NCI-H748 treated with DMSO at 0.1 percent for 48 hours (cell line): Measurements from ENCODE around the gene RAPGEF4.

Experiments
- DNase-seq: peaks from one replicate; lab custom pipeline; 2025; lab: John Stamatoyannopoulos, UW

RAPGEF4 gene

DNA sequence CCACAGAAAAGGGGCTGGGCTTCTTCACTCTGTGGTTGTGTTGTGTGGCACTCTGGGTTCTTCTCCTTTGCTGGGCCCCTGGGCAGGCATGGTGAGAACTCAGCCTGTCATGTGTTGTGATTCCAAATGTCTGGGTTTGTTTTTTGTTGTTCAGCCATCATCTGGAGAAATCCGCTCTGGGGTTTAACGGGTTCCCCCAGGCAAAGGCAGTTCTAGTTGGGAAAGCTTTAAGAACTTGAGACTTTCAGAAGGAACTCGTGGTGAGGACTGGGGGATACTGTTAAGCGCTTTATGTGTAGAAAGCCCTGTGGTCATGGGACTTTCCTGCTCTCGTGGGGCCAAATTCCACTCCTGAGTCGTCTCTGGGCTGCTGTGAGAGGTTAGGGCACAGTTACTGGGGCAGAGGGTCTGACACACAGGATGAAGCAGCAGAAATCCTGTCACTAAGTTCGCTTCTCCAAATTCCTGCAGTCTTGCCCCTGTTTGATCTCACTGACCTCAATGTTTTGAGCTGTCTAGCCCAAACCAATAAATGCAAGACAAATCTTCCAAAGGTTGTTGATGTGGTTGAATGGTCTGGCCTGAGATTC lies 87.7 kb downstream of the RAPGEF4 start:
- no peak for DNase-seq

DNA sequence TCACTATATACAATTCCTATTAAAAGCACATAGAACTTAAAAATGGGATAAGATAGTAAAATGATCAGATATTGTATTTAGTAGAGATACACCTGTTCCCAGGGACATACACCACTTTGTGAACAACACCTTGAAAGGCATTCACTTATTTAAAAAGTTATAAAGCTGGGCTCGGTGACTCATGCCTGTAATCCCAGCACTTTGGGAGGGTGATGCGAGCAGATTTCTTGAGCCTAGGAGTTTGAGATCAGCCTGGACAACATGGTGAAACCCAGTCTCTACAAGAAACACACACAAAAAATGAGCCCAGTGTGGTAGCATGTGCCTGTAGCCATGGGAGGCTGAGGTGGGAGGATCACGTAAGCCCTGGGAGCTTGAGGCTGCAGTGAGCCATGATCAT lies 90.9 kb downstream of the RAPGEF4 start:
- DNase-seq, result no peak

DNA sequence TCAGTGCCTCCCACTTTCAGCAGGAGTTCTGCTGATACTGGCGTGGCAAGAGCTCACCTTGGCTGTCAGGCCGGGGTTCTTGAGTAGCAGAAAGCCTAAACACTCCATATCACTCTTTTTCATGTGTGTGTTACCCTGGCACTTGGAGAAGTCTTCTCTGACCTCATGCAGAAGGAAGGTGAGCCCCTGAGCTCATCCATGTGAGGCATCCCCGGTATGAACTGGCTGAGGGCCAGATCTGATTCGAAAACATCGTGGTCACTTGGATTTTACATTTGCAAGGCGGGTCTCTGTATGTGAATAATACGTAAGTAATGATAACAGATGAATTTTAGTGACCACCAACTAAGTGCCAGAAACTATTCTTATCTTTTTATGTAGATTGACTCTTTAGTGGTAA lies 93.6 kb downstream of the RAPGEF4 start:
- no peak for DNase-seq

DNA sequence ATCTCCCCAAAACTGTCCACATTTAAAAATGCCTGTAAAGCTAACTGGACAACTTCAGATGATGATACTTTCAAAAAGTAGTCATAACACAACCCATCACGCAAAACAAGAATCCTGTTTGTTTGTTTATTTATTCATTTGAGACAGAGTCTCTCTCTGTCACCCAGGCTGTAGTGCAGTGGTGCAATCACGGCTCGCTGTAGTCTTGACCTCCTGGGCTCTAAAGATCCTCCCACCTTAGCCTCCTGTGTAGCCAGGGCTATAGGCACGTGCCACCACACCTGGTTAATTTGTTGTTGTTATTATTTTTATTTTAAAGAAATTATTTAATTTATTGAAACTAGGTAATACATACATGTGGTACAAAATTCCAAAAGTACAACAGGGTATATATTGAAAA lies 94.8 kb downstream of the RAPGEF4 start:
- no peak for DNase-seq

DNA sequence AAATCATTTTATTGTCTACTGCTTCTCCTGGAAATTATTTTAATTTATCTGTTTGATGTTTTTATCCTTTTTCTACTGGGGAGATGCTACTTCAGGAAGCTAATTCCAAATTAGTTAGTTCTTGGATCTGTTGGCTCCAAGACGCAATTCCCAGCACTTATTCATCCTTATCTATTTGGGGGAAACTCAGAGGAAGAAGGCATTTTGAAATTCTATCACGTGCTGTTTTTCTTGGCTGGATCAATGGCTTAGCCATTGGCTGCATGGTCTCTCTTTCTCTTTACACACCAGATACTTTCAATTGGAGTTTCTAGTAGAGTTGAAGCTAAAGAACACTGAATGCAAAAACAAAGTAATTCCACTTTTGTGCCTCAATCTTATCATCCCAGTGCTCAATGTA lies 98.3 kb downstream of the RAPGEF4 start:
- no peak for DNase-seq

DNA sequence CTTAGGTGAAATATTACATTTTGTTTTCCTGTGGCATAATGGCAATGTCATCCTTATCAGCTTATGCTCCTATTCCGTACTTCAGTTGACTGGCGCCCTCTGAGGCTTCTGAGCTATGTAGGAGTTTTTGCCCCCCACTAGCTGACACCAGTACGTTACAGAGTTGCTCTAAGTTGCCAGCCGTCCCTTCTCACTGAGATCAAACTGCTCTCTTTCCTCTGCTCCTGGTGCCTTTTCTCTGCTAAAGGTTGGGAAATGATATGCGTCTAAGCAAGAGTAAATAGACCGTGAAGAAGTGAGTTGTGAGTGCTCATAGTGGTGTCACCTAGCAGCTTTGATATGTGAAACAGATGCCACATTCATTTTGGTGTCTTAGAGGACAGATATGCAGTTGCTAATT lies 99.2 kb downstream of the RAPGEF4 start:
- DNase-seq, result no peak

DNA sequence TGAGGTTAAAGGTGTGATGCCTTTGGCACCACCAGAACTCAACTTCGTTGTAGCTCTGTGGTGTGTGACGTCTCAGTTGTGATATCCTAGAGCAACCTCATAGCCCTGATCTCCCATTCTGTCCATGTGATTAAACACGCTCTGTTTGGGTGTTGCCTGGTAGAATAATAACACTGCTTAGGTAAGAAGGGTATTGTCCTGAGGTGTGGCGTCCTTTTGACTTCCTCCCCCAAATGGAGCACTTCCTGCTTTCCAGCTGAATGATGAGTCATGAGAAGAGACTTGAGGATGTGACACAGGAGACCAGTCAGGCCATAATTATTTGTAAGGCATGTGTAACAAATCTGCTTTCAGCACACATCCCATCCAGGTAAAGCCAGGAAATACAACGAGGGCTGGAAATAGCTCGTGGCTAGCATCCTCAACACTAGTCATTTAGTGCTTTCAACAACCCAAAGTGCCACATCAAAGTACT lies 100.7 kb downstream of the RAPGEF4 start:
- DNase-seq, result peak; percentile 56

DNA sequence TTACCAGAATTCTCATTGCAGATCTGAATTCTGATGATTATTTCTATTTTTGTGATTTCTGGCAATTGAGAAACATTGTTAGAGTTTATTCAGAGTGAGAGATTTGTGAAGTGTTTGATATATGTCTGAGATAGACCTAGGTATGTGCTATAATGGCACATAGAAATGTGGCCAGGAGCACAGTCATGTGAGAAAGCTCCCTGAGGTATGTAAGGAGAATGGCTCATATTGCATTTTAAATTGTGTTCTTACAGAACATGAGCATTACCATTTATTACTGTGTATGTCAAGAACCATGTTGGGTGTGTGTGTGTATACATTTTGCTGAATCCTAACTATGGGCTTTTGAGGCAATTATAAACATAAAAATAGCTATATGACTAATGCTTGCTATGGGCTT lies 101.2 kb downstream of the RAPGEF4 start:
- DNase-seq, result no peak

DNA sequence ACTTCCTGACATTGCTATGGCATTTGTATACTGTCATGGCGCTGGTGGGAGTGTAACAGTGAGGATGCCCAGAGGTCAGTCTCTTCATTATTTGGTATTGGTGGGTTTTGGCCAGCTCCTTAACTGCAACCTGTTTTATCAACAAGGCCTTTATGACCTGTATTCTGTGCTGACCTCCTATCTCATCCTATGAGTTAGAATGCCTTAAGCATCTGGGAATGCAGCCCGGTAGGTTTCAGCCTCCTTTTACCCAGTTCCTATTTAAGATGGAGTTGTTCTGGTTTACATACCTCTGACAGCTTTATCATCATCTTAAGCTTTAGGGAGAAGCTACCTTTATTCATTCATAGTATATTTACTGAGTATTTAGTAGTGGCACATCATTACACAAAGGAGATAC lies 103.8 kb downstream of the RAPGEF4 start:
- no peak for DNase-seq

DNA sequence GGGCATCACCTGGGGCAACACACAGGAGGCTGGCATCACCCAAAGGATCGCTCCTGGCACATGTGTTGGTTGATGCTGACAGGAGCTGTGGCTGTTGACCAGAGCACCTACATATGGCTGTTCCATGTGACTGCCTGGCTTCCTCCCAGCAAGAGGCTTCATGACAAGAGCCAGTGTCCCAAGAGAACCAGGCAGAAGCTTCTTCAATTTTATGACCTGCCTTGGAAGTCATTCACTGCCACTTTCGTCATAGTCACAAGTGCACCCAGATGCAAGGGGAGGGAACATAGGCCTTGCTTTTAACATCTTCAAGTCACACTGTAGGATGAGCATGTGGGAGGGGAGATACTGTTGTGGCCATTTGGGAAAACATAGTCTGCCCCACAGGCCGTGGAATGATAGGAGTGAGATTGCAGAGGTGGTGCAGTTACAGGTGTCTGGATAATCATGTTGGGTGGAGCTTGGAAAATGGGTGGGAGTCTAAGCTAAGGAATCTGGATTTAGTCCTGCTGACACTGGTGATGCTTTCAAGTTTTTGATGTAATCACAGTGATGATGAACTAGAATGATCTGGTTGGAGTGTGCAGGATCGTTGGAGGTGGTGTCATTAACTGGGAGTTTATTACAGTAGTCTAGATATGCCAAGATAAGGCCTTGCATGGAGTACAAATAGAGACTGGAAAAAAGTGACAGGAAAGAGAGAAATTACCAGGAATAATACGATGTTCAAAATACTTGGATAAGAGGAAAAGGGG lies 107.0 kb downstream of the RAPGEF4 start:
- no peak for DNase-seq

DNA sequence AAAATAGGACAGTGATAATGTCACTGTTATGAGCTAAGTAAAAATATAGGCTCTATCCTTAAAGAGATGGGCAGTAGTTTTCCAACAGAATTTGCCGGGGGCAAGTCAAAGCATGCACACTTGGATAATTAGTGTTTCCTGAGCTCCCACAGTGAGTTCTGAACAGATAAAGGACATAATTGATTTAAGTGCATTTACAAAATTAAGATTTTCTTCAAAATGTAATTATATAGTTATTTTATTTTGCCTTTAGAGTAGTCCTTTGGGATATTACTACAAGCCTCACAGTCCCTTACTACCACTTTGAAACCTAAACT lies 107.6 kb downstream of the RAPGEF4 start:
- no peak for DNase-seq

DNA sequence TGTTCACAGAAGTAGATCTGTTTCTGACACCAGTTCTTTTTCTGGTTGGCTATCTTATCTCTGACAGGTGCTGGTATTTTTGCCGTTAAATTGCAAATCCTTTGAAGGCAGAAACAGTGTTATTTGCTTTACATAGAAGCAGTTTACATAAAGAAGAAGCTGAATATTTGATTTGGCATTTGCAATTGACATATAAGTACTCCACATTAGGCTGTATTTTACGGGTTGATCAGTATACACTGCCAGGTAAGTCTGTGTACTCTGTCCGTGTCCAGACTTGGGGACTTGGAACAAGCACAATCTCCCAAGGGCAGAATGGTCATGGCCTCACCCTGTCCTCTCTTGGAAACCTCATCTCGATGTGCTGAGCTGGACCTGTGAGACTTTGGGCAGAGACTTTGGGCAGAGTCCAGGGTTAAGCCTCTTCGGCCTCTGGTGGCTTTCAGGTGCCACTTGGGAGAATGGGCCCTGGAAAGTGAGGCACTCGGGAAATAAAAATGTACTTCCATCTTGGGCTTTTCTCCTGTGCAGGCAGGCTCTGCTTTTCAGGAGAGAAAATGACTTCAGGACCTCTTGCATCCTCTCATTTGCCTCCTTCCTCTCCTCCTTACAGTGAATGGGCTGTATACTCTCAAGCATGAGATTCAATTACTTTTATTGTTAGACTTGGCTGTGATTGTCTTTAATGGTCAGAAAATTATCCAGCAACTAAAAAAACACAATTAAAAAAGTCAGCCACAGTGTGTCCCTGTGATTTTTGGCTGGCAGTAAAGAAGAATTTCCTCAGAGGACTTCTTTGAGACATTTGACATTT lies 108.5 kb downstream of the RAPGEF4 start:
- no peak for DNase-seq

DNA sequence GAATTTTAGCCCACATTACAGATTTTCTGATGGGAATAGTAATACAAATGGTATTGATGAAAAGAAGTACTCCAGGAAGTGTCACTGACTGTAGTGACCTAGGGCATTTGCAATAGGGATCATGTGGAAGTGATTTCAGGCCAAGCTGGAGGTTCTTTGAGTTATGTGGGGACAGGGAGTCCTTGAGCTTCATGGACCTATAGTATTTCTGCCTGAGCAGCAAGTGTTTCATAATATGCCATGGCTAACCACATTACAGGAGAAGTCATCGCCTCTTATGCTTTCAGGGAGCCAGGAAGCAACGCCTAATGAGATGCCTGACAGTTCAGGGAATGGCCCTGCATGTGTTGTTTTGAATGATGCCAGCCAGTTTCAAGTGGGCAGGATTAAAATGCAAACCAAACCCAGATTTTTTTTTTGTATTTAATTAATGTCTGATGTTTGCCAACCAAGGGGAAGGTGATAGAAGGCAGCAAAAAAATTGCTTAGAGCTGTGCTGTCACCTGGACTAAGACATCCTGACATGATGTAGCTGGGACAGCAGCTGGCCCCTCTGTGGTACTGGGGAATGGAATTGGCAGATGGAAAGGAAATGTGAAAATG lies 109.5 kb downstream of the RAPGEF4 start:
- DNase-seq, result no peak

DNA sequence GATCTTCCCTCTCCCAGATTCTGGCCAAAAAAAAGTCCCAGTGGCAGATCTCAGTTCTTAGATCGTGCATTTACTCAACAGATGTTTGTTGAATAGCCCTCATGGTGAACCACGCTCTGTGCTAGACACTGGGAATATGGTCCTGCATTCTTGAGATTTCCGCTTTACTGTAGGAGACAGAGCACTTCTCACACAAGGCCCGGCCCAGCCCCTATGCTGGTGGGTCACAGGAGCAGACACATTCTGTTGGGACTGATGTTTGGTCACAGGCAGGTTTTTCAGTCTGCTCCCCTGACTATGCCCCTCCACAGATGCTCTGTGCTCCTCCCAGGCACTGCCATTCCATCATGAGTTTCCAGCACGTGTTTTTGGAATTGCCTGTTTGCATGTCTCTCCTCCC lies 110.9 kb downstream of the RAPGEF4 start:
- no peak for DNase-seq

DNA sequence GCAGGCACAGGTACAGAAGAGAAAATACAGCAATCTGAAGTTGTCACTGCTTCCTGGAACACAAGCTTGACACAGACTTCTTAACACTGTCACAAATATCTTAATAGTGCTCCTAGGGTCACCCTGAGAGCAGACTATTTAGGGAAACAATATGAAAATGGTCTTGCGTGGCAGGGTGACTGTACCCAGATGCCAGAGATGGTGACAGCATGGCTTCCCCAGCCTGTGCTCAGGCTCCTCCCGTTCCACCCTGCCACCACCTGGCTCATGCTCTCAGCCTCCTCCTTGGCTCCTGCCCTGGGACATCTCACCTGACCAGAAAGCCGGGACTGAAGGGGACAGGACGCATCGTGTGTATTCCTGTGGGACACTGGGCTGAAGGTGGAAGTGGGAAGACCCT lies 111.5 kb downstream of the RAPGEF4 start:
- DNase-seq, result no peak

DNA sequence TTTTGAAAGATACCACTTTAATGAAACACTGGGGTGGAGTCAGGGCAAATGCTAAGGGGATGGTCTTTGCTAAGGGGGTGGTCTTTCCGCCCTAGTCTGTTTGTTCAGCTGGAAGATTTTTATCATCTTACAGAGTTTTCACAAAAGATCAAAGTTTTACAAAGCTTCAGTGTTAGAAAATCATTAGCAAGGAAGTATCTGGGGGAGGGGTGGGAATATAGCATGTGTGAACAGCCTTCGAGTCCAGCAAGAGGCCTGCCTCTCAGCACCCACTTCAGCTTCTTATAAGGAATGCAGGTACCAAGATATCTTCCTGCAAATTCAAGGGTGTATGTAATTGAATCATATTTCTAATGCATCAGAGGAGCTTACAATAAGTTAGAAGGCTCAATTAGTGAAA lies 112.9 kb downstream of the RAPGEF4 start:
- no peak for DNase-seq

DNA sequence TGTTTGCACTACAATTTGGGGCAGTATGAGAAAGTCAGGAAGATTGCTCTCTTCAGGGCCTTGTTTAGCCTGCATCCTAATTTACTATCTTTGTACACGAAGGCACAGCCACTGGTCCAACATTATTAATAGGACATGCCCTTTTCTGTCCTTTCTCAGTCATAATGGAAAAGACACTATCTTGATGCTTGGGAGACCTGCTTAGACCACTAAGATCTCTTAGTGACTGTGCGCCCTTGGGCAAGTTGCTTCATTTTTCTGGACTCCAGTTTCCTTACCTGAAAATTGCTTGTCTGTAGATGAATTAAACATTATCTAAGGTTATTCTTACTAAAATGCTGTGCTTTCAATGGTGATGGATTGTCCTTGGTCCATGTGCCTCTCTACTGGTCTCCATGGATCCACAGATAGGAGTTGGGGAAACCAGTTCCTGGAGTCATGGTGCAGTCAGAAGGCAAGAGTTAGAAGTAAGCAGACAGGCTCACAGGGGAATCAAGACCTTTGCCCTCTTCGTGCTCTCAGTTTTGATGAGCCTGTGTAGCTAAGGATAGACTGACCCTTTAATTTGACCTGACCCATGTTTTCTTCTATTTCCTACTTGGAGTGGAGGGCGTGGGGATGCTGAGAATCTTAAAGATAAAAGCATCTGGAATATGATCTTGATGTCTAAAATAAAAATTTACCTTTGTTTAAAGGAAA lies 114.0 kb downstream of the RAPGEF4 start:
- DNase-seq, result no peak

DNA sequence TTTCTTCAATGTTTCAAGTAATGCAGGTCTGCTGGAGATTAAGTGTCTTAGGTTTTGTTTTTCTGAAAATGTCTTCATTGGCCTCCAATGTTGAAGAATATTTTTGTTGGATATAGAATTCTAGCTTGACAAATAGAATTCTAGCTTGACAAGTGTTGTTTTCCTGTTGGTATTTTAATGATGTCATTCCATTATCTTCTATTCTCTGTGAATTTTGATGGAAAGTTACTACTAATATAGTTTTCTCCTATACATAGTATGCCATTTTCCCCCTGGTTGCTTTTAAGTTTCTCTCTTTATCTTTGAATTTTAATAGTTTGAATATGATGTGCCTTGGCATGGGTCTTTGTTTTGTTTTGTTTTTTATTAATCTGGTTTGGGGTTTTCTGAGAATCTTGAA lies 119.9 kb downstream of the RAPGEF4 start:
- DNase-seq, result no peak

DNA sequence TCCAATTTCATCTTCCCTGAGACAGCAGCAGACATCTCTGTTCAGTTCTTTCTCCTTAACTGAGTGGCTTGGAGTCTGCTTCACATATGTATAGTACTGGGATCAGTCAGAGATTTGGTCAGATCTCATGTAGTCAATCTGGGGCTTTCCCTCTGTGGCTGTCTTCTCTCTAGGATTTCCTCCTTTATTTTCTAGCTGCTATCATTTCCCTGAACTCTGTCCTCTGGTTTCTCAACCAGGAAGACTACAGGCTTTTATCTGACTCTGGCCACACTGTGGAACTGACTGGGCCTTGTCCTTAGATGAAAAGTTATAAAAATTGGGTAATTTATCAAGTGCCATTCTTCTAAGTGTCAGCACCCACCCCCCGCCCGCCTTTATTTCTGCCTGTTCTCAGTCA lies 121.0 kb downstream of the RAPGEF4 start:
- DNase-seq, result no peak

DNA sequence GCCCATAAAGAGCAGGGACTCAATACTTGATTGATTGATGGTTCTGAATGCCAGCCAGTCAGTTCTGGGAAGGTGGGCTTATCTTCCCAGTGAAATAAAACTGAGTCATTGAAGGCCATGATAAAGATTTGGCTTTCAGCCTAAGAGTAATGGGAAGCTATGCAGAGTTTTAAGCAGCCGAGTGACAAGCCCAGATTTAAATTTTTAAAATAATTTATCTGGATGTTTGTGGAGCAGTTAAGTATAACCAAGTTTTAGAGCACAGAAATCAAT lies 122.8 kb downstream of the RAPGEF4 start:
- DNase-seq, result no peak

DNA sequence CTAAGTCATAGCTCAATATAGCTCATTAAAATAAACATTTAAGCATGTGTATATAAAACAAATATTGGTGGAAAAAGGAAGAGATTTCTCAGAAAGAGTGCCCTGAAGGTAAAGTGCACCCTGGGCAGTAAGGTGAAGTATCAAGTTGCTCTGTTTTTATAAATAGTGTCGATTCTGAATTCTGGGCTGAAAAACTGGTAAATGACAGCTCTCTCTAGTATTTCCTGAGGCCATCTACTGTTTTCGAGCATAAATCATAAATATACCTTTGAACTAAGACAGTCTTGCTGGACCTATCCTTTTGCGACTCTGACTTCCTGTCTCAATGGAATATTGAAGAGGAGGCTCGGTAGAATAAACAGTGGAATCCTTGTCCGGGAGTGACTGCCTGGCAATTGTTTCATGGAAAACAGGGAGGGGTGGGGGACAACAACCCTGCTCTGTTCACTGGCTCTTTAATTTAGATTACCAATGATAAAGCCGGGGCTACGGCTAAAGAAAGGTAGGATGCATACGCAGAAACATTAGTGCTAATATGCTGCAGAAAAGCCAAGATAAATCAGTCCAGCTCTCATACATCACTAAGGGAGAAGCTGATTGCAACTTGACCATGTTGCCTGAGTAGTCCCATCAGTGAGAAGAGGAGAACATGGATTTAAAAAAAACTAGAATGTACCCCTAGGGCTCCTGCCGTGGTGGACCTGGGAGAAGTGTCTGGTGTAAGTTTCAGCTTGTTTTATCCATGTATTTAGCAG lies 124.1 kb downstream of the RAPGEF4 start:
- peak; percentile 76 for DNase-seq

DNA sequence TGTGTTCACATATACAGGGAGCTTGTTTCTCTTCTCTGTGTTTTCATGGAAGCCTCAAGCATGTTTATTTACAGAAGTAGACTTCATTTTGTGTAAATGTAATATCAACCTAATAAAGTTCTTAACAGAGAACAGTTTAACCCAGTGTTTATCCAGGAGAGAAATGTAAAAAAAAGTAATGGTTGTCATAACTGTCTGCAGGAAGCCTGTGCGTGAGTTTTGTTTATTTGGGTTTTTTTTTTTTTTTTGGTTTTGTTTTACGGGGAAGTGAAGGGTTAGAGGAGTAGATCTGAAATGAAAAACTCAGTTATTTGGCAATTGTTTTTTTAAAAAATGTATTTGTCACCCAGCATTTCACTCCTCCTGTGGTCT lies 124.7 kb downstream of the RAPGEF4 start:
- DNase-seq, result no peak
